ENCODE results near the gene CRY2. TPM values are rescaled to one million over a fixed set of nuclear protein-coding genes. Genes with fewer than 3 reads are reported as not detected.

Gene CRY2
- total RNA-seq, 2 donors from 2014 or later, result 18.5 to 30.2 TPM

GRCh38 chr11:45858751-45859398, 11.6 kb downstream of the CRY2 start:
- intact Hi-C loops (cut with DNase I), result no loop called here
- no peak overlapping the region for H3K4me3 ChIP-seq
- H3K4me1 ChIP-seq, result peaks cover 6% of the 10 kb centered on the region
- H3K36me3 ChIP-seq, result peaks cover 11% of the 10 kb centered on the region
- H3K27ac ChIP-seq, result peak overlapping the region; percentile 49
- TF ChIP-seq CTCF (IDR thresholded peaks at IDR 0.05), result no peak
- DNase-seq, result no peak
- H3K9ac ChIP-seq (ENCODE audit: low read depth in 2 of 2, low read length in 2 of 2), result peak overlapping the region in 1 of 2 donors; percentile 61
- H3K27me3 ChIP-seq, result no peaks in the 10 kb centered on the region
- no peaks in the 10 kb centered on the region for H3K9me3 ChIP-seq

- Histone ChIP-seq H3K27ac (peak overlapping the region; percentile 49), H3K36me3 (peaks cover 11% of the 10 kb centered on the region), H3K9ac (ENCODE audit: low read depth in 2 of 2, low read length in 2 of 2) (peak overlapping the region in 1 of 2 donors; percentile 30), H3K27me3 (no peaks in the 10 kb centered on the region), H3K4me3 (no peak overlapping the region), H3K9me3 (no peaks in the 10 kb centered on the region), H3K4me1 (peaks cover 6% of the 10 kb centered on the region)
- intact Hi-C loops (cut with DNase I), result no loop called here
- peak; percentile 92 for DNase-seq
- TF ChIP-seq CTCF (IDR thresholded peaks at IDR 0.05), result no peak
These were observed 12.4 kb downstream of the CRY2 start for GRCh38 chr11:45859661-45860140.

GRCh38 chr11:45860348-45860747, 13.1 kb downstream of the CRY2 start:
- H3K27ac ChIP-seq, result peak overlapping the region; percentile 49
- no peaks in the 10 kb centered on the region for H3K27me3 ChIP-seq
- peaks cover 6% of the 10 kb centered on the region for H3K4me1 ChIP-seq
- no peaks in the 10 kb centered on the region for H3K9me3 ChIP-seq
- intact Hi-C loops (cut with DNase I), result no loop called here
- DNase-seq, result no peak
- peaks cover 11% of the 10 kb centered on the region for H3K36me3 ChIP-seq
- TF ChIP-seq CTCF (IDR thresholded peaks at IDR 0.05), result no peak
- H3K9ac ChIP-seq (ENCODE audit: low read depth in 2 of 2, low read length in 2 of 2), result peak overlapping the region in 1 of 2 donors; percentile 30
- H3K4me3 ChIP-seq, result no peak overlapping the region

GRCh38 chr11:45860764-45861510, 13.7 kb downstream of the CRY2 start:
- Histone ChIP-seq H3K9ac (ENCODE audit: low read depth in 2 of 2, low read length in 2 of 2) (no peak overlapping the region), H3K27ac (peak overlapping the region; percentile 49), H3K27me3 (no peaks in the 10 kb centered on the region), H3K36me3 (peaks cover 12% of the 10 kb centered on the region), H3K9me3 (no peaks in the 10 kb centered on the region), H3K4me3 (no peak overlapping the region), H3K4me1 (peaks cover 6% of the 10 kb centered on the region)
- TF ChIP-seq CTCF (IDR thresholded peaks at IDR 0.05), result no peak
- no peak for DNase-seq
- intact Hi-C loops (cut with DNase I), result no loop called here

GRCh38 chr11:45864041-45864440, 16.8 kb downstream of the CRY2 start:
- no peaks in the 10 kb centered on the region for H3K4me1 ChIP-seq
- H3K9me3 ChIP-seq, result no peaks in the 10 kb centered on the region
- H3K27ac ChIP-seq, result no peak overlapping the region
- H3K36me3 ChIP-seq, result peaks cover 20% of the 10 kb centered on the region
- intact Hi-C loops (cut with DNase I), result no loop called here
- H3K9ac ChIP-seq (ENCODE audit: low read depth in 2 of 2, low read length in 2 of 2), result no peak overlapping the region
- no peak for TF ChIP-seq CTCF (IDR thresholded peaks at IDR 0.05)
- no peak for DNase-seq
- H3K27me3 ChIP-seq, result no peaks in the 10 kb centered on the region
- no peak overlapping the region for H3K4me3 ChIP-seq
